ENCODE measurements around the gene NPC1L1. TPM values are rescaled to one million over a fixed set of nuclear protein-coding genes. Genes with fewer than 3 reads are reported as not detected.

Gene NPC1L1
- total and polyA plus RNA-seq, 2 of the 4 experiments (the other 2 are of a cell fraction), result 0.07 TPM; not detected in 1

- ATAC-seq (ENCODE audit: low read depth) (no peak), DNase-seq (no peak)
- ChIA-PET CTCF (no interaction called here), POLR2A (ENCODE audit: unreplicated experiment) (no interaction called here)
- WGBS, 2 experiments (ENCODE audit: extremely low coverage in 2 of 2, insufficient read length in 1 of 2), result no CpG with 5 or more reads among the region's 5 CpGs
- peaks cover 36% of the 10 kb centered on the region for H3K27me3 ChIP-seq (ENCODE audit: control insufficient read depth, insufficient read depth, low read length)
- no peaks in the 10 kb centered on the region for H3K36me3 ChIP-seq (ENCODE audit: control insufficient read depth, insufficient read depth, low read length)
- H2BK120ac ChIP-seq (ENCODE audit: low read depth, low read length), result no peak overlapping the region
- H3K27ac ChIP-seq (ENCODE audit: insufficient read depth, low read length), result no peak overlapping the region
- intact Hi-C loops (cut with micrococcal nuclease), result no loop called here
- no peak overlapping the region for H3K4me3 ChIP-seq (ENCODE audit: insufficient read depth, low read depth, low read length)
- no peaks in the 10 kb centered on the region for H3K9me1 ChIP-seq (ENCODE audit: insufficient read depth, low read length)
- H2AK5ac ChIP-seq (ENCODE audit: low read depth, low read length), result no peak overlapping the region
- H2AFZ ChIP-seq (replicated peaks; ENCODE audit: low read length, poor library complexity), result no peak overlapping the region
- no peak overlapping the region for H2BK5ac ChIP-seq (ENCODE audit: low read depth, low read length, poor library complexity, severe bottlenecking)
- H3K14ac ChIP-seq (replicated peaks; ENCODE audit: low read depth, low read length), result no peak overlapping the region
- H3K4me1 ChIP-seq (ENCODE audit: control insufficient read depth, insufficient read depth, low read length), result no peaks in the 10 kb centered on the region
- BruUV-seq (replicated peaks), result no TSS peak
- H3K9me3 ChIP-seq (ENCODE audit: control insufficient read depth, insufficient read depth, low read length), result peaks cover 11% of the 10 kb centered on the region
- no peak overlapping the region for H2BK15ac ChIP-seq (ENCODE audit: low read depth, low read length)
- no peak overlapping the region for H3K56ac ChIP-seq (ENCODE audit: extremely low read depth, insufficient read depth, low read length)
- H3K18ac ChIP-seq (ENCODE audit: low read depth, low read length), result no peak overlapping the region
- H4K5ac ChIP-seq (ENCODE audit: low read depth, low read length), result no peak overlapping the region
- no peak overlapping the region for H2BK20ac ChIP-seq (ENCODE audit: low read depth, low read length)
- no peaks in the 10 kb centered on the region for H3K79me1 ChIP-seq (ENCODE audit: low read depth in 1 of 2, low read length in 2 of 2)
- H3K9ac ChIP-seq (ENCODE audit: low read depth, low read length), result no peak overlapping the region
- H3K23ac ChIP-seq (ENCODE audit: low read depth, low read length), result no peak overlapping the region
- no peak overlapping the region for H4K8ac ChIP-seq (ENCODE audit: low read depth in 2 of 2, low read length in 2 of 2)
- in situ Hi-C loops (cut with MboI; ENCODE audit: low sequenced_read_pairs), result no loop called here
- H4K20me1 ChIP-seq (ENCODE audit: insufficient read depth, low read length), result no peaks in the 10 kb centered on the region
- H2AK9ac ChIP-seq (replicated peaks; ENCODE audit: low read depth, low read length, poor library complexity), result no peak overlapping the region
- no peak overlapping the region for H4K91ac ChIP-seq (ENCODE audit: insufficient read depth, low read depth, low read length)
- TF ChIP-seq MAZ (IDR thresholded peaks at IDR 0.05; ENCODE audit: borderline replicate concordance, low read depth, low read length) (no peak), FOS (IDR thresholded peaks at IDR 0.05; ENCODE audit: low read depth, low read length) (no peak), SMC3 (IDR thresholded peaks at IDR 0.05; ENCODE audit: low read depth, low read length) (no peak), CEBPB (IDR thresholded peaks at IDR 0.05; ENCODE audit: low read depth, low read length) (no peak), USF2 (IDR thresholded peaks at IDR 0.05; ENCODE audit: low read depth, low read length) (no peak), CTCF (conservative IDR thresholded peaks at IDR 0.05; ENCODE audit: low read depth, low read length) (no peak), RCOR1 (IDR thresholded peaks at IDR 0.05; ENCODE audit: insufficient replicate concordance, low read length) (no peak), ELK1 (IDR thresholded peaks at IDR 0.05; ENCODE audit: borderline replicate concordance, low read depth, low read length) (no peak), MAFK (IDR thresholded peaks at IDR 0.05; ENCODE audit: low read depth, low read length) (no peak), NFE2L2 (IDR thresholded peaks at IDR 0.05; ENCODE audit: low read depth, low read length) (no peak), BHLHE40 (IDR thresholded peaks at IDR 0.05; ENCODE audit: low read depth, low read length) (no peak), CHD1 (IDR thresholded peaks at IDR 0.05; ENCODE audit: low read depth, low read length) (no peak), RAD21 (IDR thresholded peaks at IDR 0.05; ENCODE audit: low read length) (no peak), MXI1 (IDR thresholded peaks at IDR 0.05; ENCODE audit: borderline replicate concordance, low read depth, low read length) (no peak), RFX5 (IDR thresholded peaks at IDR 0.05; ENCODE audit: low read depth, low read length) (no peak), POLR2A (IDR thresholded peaks at IDR 0.05; ENCODE audit: low read depth, low read length) (no peak)
- no peak overlapping the region for H3K4ac ChIP-seq (ENCODE audit: low read depth, low read length)
- no peak overlapping the region for H3K4me2 ChIP-seq (ENCODE audit: low read depth, low read length)
- dilution Hi-C loops (cut with HindIII; ENCODE audit: low sequenced_read_pairs, unreplicated experiment), result no loop called here
Observed at GRCh38 chr7:44520574-44520973, 20.6 kb downstream of the NPC1L1 start.
